IPS DF 4.7 (cell line): ENCODE data around the gene ARHGEF10L.

Experiments
- DNase-seq: peaks from one replicate; pipeline ENCODE4 v3.0.0-alpha.2; 2013; ENCODE audit warnings: low spot score; ENCODE audit errors: extremely low read depth

ARHGEF10L gene

DNA sequence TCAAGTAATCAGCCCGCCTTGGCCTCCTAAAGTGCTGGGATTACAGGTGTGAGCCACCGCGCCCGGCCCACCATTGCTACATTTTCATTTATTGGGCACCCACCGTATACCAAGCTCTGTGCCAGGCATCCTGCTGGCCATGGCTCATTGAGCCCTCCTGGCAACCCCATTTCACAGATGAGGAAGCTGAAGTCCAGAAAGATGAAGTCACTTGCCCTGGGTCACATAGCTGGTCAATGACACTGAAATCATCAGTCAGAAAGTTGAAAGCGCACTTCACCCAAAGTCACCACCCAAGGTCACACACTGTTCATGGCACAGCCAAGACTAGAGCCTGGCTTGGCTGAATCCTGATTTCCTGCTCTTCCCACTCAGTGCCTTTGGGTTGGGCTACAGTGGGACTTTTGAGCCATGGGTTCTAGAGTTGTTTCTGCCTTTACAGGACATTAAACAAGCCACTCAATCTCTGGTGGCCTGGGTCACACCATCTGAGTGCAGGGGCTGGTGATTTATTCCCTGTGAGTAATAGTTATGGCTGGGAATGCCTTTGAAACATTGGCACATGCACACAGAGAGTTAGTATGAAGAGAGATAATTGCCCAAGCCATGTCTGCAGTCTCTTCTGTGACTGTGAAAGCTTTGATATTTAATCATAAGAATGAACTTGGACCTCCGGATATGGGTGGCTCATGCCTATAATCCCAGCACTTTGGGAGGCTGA, 16.0 kb upstream of the ARHGEF10L start:
- DNase-seq, result no peak

DNA sequence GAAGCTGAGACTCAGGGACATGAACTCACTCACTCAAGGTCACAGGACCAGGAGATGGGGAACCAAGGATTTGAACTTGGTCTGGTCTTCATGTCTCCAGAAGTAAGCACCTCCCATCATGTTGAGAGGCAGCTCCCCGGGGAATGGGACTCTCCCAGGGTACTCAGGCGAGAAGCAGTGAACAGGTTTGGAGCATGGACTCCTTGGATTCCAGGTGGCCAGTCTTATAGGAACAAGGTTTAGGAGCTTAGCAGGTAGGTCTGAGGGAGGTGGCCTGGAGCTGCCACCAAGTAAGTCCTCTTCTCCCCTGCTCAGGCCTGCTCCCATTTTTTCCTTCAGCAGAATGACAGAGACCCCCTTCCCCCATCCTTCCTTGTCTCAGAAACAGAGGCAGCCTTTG, 14.9 kb upstream of the ARHGEF10L start:
- DNase-seq, result no peak

DNA sequence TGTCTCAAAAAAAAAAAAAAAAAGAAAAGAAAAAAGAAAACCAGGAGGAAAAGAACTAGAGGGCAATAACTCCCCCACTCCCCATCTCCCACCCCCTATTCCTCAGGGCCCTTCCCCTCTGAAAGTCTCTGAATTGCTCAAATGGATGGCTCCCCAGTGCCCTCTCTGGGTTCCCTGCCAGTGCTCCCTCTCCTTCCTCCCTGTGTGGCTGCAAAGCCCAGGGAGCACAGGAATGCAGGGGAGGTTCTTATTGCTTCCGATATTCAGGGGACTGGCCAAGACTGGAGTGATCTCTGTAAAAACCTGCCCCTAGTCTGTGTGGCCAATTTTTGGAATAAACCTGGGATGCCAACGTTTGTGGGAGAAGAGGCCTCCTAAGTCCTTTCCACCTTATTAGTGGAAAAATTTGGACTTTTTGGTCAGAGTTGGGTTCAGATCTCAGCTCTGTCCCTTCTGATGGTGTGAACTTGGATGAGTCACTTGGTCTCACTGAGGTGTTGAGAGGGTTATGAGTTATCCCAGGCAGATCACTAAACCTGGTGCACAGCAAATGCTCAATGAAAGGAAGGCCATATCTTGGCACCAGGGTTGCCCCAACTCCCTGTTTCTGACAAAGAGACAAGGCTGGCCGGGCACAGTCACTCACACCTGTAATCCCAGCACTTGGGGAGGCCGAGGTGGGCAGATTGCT, 13.4 kb upstream of the ARHGEF10L start:
- DNase-seq, result no peak

DNA sequence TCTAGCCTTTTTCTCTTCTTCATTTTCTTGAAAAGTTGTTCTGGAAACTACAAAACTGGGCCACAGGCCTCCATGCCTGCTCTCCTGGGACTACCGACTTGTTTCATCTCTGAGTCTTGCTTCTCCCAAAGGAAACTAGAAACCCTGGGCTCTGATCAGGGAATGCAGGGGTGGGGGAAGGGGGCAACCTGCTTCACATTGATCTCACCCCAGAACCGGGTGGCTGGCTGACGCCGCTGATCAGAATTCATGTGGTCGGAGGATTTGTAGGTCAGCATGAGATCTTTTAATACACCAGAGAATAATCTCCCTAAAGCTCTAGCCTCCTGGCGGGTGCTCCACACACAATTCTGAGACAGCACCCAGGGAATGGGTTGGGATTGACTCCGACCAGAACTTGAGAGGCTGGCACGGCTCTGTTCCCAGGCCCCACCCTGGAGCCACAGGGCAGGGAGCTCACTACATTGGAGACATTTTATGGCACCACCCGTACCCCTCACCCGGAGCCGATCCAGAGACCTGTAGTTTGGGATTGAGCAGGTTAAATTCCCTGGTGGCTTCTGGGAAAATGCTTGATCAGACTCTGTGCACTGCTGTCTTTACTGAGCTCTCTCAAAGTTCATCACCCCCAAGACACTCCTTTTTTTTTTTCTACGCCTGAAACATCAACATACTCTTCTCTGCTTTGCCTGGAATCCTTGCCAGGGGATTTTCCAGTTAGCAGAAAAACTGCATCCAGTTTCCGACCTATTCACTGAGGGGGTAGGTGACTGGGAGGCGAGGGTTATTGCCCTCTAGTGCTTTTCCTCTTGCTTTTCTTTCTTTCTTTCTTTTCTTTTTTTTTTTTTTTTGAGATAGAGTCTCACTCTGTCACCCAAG, 12.2 kb upstream of the ARHGEF10L start:
- no peak for DNase-seq

DNA sequence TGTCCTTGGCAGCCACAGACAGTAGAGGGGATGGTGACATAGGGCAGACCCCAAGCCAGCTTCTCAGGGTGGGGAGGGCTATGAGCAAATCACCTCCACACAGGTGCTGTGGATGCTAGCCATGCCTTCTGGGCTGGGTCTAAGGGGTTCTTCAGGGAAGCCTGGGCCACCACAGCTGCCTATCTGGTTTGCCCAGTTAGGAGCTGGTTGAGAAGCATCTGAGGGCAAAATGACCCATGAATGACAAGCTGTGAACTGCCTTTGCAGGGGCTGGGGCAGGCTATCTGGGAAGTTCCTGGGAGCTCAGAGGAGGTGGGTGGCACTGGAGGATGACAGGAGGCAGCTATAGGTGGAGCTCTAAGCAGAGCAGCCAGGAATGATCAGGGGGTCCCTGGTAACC, 10.1 kb upstream of the ARHGEF10L start:
- DNase-seq, result no peak

DNA sequence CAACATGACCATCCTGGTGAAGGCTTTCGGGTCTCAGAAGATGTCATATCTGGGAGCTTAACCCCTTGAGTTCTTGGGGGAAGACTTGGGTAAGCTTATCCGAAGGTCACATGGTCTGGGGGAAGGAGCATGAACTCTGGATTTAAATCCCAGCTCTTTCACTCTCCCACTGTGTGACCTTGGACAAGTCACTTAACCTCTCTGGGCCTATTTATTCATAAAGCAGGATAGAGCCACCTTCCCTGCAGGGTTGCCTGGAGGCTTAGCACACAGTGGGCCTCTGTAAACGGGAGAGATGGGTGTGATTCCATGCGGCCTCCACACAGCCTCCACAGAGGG, 8.2 kb upstream of the ARHGEF10L start:
- DNase-seq, result no peak

DNA sequence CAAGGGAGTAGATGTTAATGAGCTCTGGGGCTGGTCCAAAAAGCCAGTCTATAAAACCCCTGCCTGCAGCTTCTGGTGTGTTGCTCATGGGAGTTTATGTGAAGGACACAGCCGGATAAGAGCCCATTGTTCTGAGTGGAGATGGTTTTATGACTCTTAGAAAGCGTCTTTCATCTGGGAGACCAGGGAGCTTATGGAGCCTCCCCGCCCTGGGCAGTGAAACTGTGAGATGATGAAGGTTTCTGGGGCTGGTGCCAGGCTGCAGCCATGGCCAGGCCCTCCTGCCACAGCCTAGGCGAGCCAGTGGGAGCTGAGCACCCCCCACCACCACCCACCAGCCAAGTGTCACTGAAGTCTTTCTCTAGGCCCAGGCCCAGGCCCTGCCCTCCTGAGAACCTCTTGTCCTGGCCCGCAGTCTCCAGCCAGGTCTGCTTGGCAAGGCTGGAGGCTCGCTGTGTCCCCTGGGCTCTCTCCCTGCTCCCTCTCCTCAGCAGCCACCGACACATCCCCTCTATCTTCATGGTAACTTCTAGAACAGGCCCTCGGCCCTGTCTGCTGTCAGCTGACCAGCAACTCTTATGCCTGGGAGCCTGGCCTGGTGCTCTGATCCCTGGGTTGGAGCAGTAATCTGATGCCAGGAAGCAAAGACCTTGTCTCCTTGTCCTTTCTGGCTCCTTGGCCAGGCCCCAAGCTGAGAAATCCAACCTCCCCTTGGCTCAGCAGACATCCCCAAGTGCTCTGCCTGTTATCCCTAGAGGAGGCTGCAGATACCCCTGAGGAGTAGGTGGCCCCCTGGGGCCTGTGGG, 7.6 kb upstream of the ARHGEF10L start:
- DNase-seq, result no peak

DNA sequence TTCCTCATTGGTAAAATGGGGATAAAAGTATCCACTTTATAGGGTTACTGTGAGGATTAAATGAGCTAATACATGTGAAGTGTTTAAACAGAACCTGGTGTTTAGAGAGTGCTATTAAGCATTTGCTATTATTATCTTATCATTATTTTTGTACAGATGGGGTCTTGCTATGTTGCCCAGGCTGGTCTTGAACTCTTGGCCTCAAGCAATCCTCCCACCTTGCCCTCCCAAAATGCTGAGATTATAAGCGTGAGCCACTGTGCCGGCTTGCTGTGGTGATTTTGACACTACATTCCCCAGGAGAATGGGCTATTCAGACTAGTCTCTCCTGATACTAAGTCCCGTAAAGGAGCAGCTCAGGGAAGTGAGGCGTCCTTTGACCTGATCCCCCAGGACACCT, 6.3 kb upstream of the ARHGEF10L start:
- DNase-seq, result no peak

DNA sequence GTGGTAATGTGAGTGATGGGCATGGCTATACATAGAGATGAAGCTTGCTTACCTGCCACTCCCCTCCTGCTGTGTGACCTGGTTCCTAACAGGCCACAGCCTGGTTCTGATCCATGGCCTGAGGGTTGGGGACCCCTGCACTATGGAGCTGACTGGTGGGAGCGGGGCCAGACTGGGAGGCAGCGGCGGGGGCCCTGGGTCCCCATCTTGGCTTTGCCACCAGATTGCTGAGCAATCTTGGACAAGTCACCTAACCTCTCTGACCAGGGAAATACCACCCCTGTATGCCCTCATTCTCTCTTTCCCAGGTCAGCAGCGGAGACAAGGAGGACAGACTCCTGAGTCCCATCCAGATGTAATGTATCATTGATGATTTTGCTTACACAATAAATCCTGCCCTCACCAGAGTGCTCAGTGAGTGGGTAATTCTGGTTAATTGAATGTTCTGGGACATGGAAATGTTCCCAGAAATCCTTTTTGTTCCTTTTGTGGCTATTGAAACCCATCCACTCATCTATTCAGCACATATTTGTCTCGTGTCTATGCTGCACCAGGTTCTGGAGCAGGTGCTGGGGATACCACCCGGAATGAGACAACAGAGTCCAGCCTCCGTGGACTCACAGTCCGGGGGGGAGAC, 4.1 kb upstream of the ARHGEF10L start:
- no peak for DNase-seq

DNA sequence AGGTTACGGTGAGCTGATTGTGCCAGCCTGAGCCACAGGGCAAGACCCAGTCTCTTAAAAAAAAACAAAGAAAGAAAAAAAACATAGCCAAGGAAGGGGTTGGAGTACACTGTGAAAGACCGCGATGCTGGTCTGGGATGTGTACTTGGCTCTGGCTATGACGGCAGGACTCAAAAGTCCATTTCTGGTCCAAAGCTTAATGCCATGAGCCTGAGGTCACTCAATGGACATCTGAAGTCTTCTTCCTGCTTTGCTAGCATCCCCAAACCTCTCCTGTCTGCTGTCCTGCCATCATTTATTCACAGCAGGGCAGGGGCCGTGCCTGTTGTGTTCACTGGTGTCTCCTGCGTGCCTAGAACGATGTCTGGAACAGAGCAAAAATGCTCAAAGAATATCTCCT, 1.5 kb upstream of the ARHGEF10L start:
- DNase-seq, result no peak

DNA sequence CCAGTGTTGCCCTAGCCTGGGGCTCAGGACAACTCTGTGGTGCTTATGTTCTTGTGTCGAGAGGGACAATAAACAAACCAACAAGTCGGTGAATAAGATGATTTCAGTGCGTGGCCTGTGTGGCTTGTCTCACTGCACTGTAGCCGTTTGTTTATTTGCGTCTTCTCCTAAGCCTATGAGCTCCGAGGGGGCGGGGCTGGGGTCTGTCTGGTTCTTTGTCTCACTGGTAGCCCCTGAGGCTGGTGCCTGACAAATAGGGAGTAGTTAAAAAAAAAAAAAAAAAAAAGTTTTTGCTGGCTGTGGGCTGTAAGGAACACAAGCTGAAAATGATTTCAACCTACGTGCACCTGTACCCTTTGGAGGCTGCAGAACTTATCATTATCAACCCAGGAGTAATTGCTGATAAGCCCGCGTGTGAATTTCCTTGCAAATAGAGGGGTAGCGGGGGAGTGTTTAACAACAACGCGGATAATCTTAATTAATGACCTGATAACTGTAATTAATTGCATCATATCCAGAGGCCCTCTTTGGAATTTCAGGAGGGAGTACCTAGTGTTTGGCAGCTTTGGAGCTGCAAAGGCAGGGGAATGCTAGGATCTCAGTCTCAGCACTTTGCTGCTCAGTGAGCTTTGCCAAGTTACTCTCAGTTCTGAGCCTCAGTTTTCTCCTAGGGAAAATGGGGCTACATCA, 925 bp upstream of the ARHGEF10L start:
- no peak for DNase-seq

DNA sequence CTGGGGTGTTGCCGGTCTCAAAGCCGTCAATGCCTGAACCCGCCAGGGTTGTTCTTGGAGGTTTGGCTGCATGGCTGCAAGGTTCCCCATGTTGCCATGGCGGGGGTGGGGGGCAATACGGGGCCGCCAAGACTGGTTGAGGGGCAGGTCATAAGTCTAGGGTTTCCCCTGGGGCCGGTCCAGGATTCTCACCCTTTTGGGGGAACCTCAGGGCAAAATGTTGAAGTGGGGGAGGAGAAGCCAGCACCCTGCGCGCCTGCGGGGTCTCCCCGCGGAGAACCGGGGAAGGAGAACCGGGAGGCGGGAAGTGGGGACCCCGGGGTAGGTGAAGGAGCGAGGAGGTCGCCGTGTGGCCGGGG, 401 bp upstream of the ARHGEF10L start:
- DNase-seq, result no peak

DNA sequence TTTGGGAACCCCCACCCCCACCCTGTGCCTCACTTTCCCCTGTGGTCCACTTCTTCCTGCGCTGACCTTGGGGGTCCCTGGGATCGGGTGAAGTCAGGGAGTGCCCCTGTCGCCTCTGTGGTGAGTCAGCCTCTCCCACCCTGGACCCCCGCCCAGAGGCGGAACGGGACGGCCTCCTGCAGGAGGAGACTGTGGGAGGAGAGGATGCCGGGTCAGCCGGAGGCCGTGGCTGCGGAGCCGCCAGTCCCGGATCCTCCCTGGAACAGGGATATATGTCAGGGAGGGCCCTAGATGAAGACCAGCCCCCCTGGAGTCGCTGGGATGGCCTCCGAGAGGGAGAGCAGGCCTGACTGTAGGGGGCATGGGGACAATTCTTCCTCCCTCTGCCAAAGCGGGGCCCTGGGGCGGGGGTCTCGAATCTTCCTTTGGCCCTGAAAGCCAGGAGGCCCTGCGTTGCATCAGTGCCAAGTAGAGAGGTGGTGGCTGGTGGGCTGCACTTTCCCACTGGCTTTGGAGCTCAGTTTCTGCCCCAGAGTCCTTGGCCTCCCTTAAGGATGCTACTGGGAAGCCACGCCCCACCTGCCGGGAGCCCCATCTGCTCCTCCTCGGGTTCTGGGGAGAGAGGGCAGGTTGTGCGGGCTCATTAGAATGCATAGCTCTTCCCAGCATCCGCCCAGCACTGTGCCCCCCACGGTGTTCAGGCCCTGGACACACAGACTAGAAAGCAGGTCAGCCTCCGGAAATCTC, 930 bp downstream of the ARHGEF10L start:
- no peak for DNase-seq

DNA sequence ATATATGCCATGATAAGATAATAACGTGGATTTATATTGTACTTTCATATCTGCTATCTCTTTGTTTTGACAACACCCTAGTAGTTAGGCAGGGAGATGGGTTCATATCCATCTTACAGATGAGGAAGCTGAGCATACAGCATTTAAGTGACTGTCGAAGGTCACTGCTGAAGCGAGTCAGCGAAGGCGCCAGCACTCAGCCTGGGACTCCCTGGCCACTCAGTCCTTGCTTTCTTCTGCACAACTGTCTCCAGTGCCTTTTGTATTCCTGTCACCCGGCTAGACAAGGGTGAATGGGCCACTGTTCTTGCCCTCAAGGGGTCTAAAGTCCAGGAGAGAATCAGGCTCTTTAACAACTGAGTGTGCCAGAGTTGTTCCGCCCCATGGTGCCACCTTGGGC, 3.1 kb downstream of the ARHGEF10L start:
- no peak for DNase-seq

DNA sequence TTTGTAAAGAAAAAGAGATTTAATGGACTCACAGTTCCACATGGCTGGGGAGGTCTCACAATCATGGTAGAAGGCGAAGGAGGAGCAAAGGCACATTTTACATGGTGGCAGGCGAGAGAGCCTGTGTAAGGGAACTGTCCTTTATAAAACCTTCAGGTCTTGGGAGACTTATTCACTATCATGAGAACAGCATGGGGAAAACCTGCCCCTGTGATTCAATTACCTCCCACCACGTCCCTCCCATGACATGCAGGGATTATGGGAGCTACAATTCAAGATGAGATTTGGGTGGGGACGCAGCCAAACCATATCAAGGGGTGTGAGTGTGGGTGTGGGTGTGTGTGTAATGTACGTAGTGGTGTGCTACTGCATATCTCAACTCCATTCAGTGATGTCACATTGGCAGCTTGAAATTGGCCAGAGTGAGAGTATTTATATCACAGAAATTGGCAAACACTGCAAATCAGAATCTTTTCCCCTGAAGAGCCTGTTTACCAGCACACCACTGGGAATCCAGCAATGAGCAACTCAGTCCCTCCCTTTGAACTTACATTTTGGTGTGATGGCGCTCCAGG, 5.4 kb downstream of the ARHGEF10L start:
- no peak for DNase-seq

DNA sequence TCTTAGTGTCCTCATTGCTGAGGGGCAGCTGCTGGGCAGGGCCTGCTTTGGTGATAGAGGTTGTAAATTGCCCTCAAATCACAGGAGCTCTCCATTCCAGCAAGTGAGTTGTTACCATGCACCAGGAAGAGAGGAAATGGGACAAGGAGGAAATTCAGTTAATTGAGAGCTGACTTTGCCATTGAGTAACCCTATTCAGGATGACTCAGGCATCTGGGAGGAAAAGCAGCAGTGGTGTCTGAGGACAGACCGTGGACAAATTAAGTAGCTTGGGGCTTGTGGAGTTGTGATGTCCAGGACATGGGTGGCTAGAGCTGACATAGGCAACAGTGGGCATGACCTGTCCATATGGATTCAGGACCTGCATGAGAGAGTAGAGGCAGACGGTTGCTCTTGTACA, 5.9 kb downstream of the ARHGEF10L start:
- DNase-seq, result no peak

DNA sequence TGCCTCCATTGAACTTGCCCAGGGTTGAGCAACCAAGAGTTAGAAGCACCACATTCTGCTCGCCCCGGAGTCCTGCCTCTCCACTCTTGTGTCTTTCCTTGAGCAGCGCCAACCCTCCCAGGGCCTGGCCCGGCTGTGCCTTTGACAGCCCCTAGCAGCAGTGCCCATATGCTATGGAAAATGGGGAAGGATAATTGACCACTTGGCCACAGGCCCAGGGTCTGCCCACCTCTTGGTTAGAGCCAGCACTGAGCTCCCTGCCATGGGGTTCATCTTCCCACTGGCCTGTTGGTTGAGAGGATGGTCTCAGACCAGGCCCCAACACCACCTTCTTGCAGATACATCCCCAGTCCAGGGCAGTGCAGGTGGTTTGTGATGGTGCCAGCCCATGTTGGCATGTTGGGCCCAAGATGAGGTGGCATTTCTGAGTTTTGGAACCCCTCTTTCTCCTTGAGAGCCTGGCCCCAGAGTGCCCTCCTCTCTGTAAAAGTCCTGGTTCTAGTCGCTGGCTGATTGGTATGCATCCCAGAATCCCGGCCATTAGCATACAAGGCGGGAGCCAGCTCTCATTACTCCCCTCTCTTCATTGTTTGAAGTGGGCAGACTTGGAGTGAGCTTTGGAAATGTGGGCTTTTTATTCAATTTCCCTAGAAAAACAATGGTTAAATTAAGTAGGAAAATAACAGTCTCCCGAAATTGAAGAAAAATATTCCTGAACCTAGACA, 7.6 kb downstream of the ARHGEF10L start:
- no peak for DNase-seq

DNA sequence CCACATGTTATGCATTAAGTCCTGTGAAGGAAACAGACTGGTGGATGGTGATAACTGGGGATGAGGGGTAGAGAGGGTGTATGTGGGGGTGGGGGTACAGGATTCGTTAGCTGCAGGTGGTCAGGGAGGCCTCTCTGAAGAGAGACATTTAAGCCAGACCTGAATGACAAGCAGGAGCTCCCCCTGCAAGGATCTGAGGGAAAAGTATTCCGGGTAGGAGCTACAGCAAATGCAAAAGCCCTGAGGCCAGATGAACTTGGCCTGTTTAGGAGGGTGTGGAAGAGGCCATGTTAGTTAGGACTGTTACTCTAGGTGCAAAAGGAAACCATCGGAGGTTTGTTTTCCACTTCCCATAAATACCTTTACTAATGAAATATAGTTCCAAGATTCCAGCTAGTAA, 9.9 kb downstream of the ARHGEF10L start:
- no peak for DNase-seq
